Kidney (tissue), 14 donors: ENCODE measurements around the gene SORCS2. TPM values are rescaled to one million over a fixed set of nuclear protein-coding genes. Genes with fewer than 3 reads are reported as not detected.

ENCODE experiments used
- DNase-seq, 5 donors: peaks; one replicate each; pipeline ENCODE4 v3.0.0-alpha.2; 2013 to 2020
- FAIRE-seq: peaks from 2 replicates; lab custom pipeline; 2012; peaks lifted over from hg19 to GRCh38; lab: Jason Lieb, UNC
- H3K27ac ChIP-seq, 2 donors: one replicate each; pipeline ENCODE4 v1.7.0; 2013; ENCODE audit warnings: low read depth in 2 of 2, low read length in 2 of 2, inconsistent platforms in 1 of 2
- H3K27me3 ChIP-seq: one replicate; pipeline ENCODE4 v1.7.1; 2013; ENCODE audit warnings: low read length, inconsistent platforms; ENCODE audit not compliant: control insufficient read depth, insufficient read depth
- H3K36me3 ChIP-seq, 3 donors: one replicate each; pipeline versions ENCODE4 v1.7.0 to v1.7.1; 2013; ENCODE audit warnings: low read length in 3 of 3, control low read depth in 1 of 3, inconsistent platforms in 1 of 3; ENCODE audit not compliant: insufficient read depth in 3 of 3, control insufficient read depth in 2 of 3
- H3K4me1 ChIP-seq, 3 donors: one replicate each; pipeline versions ENCODE4 v1.7.0 to v1.7.1; 2013; ENCODE audit warnings: low read length in 3 of 3, inconsistent platforms in 1 of 3, low read depth in 1 of 3; ENCODE audit not compliant: control insufficient read depth in 2 of 3, insufficient read depth in 2 of 3
- H3K4me3 ChIP-seq, 3 donors: one replicate each; pipeline versions ENCODE4 v1.7.0 to v1.8.1; 2013; ENCODE audit warnings: low read length in 3 of 3, control low read depth in 1 of 3, inconsistent platforms in 1 of 3
- H3K9ac ChIP-seq, 3 donors: one replicate each; pipeline versions ENCODE4 v1.7.0 to v1.7.1; 2013; ENCODE audit warnings: low read length in 3 of 3, control low read depth in 1 of 3, inconsistent platforms in 1 of 3
- H3K9me3 ChIP-seq, 3 donors: one replicate each; pipeline versions ENCODE4 v1.7.0 to v1.7.1; 2013; ENCODE audit warnings: low read length in 3 of 3, control low read depth in 1 of 3, inconsistent platforms in 1 of 3; ENCODE audit not compliant: control insufficient read depth in 2 of 3, insufficient read depth in 1 of 3
- CTCF ChIP-seq: IDR thresholded peaks from 3 replicates; pipeline ENCODE4 v1.5.1; 2012; ENCODE audit warnings: mild to moderate bottlenecking, moderate library complexity, borderline replicate concordance; ENCODE audit not compliant: insufficient read depth; ENCODE audit errors: extremely low read depth
- intact Hi-C: fragments of 100-400 bp; cut with DNase I; formaldehyde crosslinking; loops from one replicate; pipeline ENCODE4 v1.11.1; 2022
- polyA plus RNA-seq: library from polyadenylated mRNA; stranded (reverse); fragments of 350-450 nt; fragmentation: Illumina TruSeq; extraction: RNeasy Lipid Tissue Mini Kit (QIAGEN cat#74804); gene quantifications from one replicate; pipeline ENCODE4 v1.2.3, GENCODE V29; 2014; ENCODE audit warnings: low read depth, low replicate concordance; ENCODE audit not compliant: insufficient read depth
- total RNA-seq: library from RNA; stranded (reverse); fragmentation: NEBNext Ultra II Directional; extraction: Animal tissue kit (Norgen Biotek cat#: 25700); gene quantifications from one replicate; pipeline ENCODE4 v1.2.1, GENCODE V29; 2021
- donor health status: control.
- donor health status: control.
- donor health status: control.
- donor health status: control.
- donor health status: control.
- donor health status: DM: yes; HTN: yes; CAD: no.
- donor health status: Normal renal cell carcinoma (clear cell type).

Gene SORCS2
- total and polyA plus RNA-seq, 2 donors from 2014 or later = 6.1 to 9.1 TPM

GRCh38 chr4:7430368-7430964 lies 238.1 kb downstream of the SORCS2 start:
- H3K36me3 ChIP-seq = no peaks in the 10 kb centered on the region
- DNase-seq = peak in 1 of 5 donors; percentile 31
- H3K4me1 ChIP-seq = no peaks in the 10 kb centered on the region
- no peak overlapping the region for H3K4me3 ChIP-seq
- no peak for TF ChIP-seq CTCF
- no peak overlapping the region for H3K27ac ChIP-seq
- no peaks in the 10 kb centered on the region for H3K27me3 ChIP-seq
- no peak overlapping the region for H3K9ac ChIP-seq
- intact Hi-C loops = no loop called here
- no peaks in the 10 kb centered on the region for H3K9me3 ChIP-seq
- no peak for FAIRE-seq

DNA sequence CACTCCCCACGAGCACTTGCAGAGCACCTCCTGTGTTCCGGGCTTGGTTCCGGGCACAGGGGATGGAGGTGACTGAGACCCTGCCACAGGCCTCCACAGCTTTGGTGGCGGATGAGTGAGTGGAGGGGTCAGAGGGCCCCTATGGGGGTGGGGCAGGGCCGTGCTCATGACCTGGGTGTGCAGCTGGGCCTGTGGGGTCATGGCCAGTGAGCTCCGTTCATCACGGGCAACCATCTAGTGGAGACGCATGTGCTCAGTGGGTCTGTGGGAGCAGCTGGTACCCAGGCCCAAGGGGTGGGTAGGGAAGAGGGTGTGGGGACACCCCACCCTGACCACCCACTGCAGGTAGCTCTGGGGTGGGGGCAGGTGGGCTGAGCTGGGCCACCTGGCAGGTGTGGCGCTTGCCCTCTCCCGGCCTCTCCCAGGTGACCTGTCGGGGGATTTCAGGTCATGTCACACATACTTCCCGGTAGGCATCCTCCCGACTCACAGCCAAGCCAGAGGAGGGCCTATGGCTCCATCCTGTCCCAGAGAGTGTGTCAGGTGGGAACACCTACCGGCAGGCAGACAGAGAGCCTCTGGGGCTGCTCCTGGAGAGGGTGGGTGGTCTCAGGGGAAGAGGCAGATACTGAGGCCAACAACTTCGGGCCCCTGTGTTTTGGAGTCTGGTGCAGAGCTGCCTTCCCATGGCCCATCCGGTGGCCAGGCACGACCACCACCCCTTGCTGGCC lies 238.8 kb downstream of the SORCS2 start:
- Histone ChIP-seq H3K27ac (no peak overlapping the region), H3K4me1 (no peaks in the 10 kb centered on the region), H3K4me3 (no peak overlapping the region), H3K36me3 (no peaks in the 10 kb centered on the region), H3K27me3 (no peaks in the 10 kb centered on the region), H3K9me3 (no peaks in the 10 kb centered on the region), H3K9ac (no peak overlapping the region)
- no peak for FAIRE-seq
- DNase-seq = no peak
- intact Hi-C loops = no loop called here
- TF ChIP-seq CTCF = no peak

DNA sequence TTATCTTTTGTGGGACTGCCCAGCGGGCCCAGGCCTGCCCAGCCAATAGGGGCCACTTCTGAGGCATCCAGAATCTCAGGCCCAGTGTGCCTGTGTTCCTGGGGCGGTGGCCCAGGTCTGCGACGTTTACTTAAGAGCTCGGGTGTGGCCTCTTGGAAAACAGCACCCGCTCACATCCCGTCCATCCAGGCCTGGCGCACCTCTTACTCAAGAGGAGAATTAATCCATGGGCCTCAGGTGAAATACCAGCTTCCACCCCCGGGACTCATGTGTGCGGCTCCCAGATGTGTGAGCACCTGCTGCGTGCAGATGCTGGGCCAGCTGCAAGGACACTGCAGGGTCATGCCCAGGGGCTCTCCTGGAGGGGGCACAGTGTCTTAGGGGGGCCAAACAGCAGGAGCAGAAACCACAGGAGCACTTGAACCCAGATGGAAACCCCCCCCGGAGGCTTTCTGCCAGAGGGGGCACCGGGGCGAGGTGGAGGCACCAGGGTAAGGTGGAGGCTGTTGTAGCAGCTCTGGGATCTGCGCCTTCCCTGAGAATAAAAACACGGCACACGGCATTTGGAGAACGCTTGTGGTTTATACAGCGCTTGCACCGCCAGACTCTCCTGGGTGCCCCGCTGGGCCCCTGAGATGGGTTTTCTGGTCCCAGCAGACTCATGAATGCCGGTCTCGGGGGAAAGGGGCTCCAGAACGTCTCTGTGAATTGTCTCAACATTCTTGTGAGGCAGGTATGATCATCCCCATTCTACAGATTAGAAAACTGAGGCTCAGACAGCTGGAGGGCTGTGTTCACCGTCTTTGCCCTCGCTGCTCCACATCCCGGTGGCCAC lies 239.6 kb downstream of the SORCS2 start:
- DNase-seq = no peak
- no peaks in the 10 kb centered on the region for H3K36me3 ChIP-seq
- H3K4me3 ChIP-seq = no peak overlapping the region
- no peaks in the 10 kb centered on the region for H3K4me1 ChIP-seq
- no peaks in the 10 kb centered on the region for H3K27me3 ChIP-seq
- no peak for FAIRE-seq
- H3K9ac ChIP-seq = no peak overlapping the region
- no peak overlapping the region for H3K27ac ChIP-seq
- intact Hi-C loops = no loop called here
- no peaks in the 10 kb centered on the region for H3K9me3 ChIP-seq
- TF ChIP-seq CTCF = no peak
